GM19035 (cell line): ENCODE measurements around the gene BRD3.

ENCODE experiments used
- ATAC-seq: cut with Tn5 transposase; IDR thresholded peaks from one replicate; pipeline ENCODE4 v1.9.1; 2021; ENCODE audit not compliant: unreplicated experiment

The BRD3 gene

DNA sequence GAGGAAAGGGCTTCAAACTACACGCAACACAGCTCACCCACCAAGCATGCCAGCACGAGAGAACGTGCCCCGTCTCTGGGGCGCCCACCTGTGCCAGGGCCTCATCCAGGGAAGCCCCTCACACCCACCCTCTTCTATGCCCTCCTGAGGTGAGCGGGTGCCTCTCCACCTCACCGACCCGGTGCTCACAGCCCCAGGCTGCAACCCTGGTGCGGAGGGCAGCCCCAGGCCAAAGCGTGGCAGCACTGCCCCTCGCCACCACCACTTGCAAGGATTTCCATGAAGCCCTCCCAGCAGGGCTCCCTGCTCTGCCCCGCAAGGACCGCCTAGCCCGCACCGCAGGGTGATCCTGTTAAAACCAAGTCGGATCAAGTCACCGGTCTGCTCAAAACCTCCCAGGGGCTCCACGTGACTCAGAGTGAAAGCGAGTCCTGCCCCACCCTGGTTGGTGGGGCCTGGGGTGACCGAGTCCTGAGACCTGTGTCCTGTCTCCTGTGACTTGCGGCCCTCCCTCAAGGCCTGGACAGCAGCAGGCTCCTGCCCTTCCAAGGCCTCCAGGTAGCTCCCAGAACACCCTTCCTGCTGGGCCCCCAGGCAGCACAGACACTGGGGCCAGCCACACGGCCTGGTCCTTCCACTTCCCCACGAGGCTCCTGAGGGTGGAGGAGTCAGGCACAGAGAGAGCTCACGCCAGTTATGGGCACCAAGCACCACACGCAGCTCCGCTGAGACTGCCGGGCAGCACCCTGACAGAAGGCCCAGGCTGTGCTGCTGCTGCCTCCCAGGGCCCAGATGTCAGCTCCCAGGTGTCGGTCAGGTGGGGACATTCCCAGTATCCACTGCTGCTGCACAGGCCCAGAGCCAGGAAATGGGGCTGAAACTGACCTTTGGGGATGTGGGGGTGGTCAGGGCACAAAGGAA lies 12.7 kb downstream of the BRD3 start:
- no peak for ATAC-seq

DNA sequence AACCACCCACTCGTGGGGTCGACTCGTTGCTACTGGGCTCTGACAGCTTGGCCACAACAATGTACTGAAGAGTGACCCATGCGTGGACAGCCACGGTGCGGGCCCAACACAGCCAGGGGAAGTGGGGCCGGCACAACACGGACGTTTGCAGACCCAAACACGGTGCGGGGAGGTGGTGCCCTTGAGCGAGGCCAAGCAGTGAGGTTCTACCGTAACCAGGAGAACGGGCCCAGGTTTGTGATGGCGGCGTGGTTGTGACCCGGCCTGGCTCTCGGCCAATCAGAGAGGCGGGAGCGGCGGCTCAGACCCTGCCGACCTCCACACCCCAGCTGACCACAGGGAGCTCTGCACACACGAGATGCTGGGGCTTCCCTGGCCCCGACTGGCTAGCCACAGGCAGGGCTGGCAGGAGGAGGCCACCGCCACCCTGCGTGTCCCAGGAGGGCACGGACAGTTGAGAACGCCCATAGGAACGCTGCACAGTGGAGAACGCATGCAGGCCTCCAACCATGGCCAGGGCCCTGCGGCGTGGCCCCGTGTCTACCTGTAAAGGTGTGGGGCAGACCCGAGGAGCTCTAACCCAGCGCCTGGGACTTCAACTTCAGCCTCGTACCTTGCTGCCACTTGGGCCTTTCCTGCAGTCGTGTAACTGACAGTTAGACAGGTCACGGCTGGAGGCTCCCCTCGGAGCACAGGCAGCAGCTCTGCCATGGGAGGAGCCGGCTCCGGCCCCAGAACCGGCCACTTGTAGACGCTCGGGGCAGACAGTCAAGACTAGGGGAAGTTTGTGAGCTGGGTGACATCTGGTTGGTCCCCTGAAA lies 13.7 kb downstream of the BRD3 start:
- ATAC-seq, result no peak

DNA sequence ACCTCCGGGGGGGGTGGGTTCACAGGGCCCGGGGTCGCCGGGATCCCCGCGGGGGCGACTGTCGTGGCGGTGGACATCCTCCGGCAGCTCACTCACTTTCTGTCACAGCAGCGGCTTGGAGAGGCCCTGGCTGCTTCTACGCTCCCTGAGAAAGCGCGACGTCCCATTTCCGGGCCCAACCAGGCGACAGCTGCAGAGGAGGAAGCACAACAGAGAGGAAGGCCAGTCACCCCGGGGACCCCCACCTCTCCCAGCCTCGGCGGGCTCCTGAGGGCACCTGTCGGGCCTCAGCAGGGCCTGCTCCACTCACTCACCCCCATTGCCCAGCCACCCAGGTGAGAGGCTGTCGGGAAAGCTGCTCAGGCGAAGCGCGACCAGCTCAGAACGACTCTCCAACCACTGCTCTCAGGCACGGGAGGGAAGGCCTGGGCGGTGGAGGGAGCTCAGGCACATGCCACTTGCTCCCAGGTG lies 14.4 kb downstream of the BRD3 start:
- no peak for ATAC-seq

DNA sequence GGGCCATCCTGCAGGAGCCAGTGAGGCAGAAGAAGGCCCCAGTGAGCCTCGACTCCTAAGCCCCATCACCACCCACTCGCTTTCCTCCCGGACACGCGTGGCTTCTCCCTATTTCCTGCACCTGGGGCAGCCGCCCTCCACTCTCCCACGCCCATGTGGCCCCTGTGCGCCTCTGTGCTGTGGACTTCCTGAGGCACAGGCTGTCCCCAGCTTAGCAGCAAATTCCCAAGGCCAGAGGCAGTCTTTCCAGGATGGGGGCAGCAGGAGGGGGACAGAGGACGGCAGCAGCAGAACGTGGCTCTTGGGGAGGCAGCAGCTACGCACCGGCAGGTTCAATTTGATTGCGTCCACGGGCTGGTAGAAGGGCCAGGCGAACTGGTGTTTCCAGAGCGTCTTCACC lies 14.9 kb downstream of the BRD3 start:
- ATAC-seq, result no peak

DNA sequence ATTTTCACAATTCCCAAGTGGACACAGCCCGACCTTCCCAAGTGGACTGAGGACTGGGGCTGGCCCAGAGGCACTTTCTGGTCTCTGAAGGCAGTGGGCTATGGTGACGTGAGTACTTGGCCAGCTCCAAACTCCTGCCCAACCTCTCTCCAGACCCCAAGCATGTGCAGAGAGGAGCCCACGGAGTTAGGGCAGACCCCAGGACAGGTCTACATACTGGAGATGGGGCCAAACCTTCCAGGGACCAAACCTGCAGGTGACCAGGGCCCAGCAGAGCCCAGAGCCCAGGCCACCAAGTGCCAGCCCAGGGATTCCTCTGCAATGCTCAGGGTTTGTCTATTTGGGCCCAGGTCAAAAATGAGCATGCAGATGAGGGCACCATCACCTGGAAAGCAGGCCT lies 15.3 kb downstream of the BRD3 start:
- no peak for ATAC-seq

DNA sequence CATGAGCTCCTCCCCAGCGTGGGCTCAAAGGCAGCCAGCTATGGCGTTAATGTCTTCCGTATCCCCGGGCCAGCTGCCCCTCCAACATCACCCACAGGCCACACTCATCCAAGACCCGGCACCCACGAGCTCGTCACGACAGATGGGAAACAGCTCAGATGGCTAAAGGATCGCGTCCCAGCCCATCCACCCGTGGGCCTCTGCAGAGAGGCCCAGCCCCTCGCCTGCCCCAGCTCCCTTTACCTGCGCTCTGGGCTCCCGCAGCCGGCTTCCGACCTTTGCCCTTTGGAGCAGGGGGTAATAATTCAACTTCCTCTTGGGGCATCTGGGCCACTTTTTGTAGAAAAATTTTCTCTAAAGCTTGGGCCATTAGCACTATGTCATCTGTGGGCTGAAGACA lies 16.5 kb downstream of the BRD3 start:
- no peak for ATAC-seq

DNA sequence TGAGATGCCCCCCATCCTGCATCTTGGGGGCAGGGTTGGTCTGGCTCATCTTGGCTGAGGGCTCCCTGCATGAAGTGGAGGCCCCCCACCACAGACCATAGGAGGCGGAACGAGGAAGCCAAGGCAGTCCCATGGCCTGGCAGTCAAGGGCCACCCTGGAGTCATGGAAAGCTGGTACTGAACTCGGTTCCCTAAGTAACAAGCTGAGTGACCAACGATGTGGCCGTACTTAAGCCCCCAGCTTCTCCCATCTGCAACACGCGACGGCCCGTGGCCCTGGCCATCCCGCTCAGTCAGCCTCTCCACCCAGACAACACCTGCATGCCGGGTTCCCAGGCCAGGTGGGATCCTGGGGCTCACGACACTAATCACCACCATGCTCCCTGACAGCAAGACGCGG lies 17.1 kb downstream of the BRD3 start:
- ATAC-seq, result no peak

DNA sequence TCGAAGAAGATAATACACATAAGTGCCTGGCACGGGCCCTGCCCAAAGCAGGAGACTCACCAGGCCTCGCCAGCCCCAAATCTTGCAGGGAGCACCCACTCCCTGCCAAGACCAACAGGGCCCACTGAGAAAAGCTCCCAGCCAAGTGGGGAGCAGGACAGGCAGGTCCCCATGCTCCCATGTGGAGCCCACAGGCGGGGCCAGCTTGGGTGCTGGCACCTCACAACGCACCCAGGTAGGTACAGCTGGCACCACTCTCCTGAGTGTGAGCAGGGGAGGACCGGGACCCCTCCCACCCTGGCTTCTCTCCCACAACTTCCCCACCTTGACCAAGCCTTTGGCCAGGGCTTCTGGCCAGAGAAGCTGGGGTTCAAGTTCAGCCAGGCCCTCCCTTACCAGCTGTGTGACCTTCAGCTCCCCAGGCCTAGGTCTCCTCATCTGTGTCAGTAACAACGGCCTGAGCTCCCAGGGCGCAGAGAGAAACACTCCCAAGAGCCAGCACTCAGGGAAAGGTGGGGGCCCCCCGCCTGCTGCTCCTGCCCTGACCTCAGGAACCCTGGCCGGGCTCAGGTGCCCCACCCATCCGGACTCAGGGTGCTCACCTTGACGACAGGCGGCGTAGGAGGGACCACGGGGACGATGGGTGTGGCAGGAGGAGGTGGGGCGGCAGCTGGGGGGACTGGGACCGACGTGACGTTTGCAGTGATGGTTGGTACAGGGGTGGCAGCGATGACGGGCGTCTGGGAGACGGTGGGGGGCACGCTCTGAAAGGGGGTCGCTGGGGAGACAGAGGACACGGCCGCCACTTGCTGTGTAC lies 17.8 kb downstream of the BRD3 start:
- ATAC-seq, result no peak

DNA sequence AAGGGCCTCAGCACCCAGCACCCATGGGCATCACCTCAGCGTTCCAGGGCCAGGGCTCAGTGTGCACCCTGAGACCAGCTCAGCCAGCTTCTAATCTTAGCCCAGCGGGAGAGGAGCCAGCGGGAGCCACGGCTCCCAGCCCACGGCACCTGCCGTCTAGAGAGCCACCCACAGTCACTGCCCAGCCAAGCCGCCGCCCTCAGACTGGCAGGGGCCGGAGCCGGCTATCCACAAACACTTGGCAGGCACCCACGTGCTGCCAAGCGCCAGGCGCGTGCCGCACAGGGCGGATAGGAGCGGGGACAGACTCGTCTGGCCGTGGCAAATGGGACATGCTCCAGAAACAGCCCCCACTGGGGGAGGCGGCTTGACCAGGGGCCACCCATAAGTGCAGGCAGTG lies 18.6 kb downstream of the BRD3 start:
- ATAC-seq, result no peak

DNA sequence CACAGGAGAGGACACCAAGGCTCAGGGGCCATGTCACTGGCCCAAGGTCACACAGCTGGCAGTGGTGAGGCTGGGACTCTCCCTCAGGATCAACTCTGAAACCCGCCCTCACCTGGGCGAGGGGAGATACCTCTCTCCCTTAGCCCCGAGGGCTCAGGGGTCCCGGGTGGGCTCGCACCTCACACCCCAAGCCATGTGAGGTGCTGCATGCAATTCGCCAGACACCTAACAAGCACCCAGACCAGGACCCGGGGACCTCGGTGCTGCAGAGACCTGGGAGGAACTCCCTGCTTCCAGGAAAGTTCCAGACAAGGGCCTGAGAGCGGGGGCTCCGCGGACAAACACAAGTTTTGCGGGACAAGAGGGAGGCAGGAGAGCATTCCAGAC lies 19.3 kb downstream of the BRD3 start:
- no peak for ATAC-seq

DNA sequence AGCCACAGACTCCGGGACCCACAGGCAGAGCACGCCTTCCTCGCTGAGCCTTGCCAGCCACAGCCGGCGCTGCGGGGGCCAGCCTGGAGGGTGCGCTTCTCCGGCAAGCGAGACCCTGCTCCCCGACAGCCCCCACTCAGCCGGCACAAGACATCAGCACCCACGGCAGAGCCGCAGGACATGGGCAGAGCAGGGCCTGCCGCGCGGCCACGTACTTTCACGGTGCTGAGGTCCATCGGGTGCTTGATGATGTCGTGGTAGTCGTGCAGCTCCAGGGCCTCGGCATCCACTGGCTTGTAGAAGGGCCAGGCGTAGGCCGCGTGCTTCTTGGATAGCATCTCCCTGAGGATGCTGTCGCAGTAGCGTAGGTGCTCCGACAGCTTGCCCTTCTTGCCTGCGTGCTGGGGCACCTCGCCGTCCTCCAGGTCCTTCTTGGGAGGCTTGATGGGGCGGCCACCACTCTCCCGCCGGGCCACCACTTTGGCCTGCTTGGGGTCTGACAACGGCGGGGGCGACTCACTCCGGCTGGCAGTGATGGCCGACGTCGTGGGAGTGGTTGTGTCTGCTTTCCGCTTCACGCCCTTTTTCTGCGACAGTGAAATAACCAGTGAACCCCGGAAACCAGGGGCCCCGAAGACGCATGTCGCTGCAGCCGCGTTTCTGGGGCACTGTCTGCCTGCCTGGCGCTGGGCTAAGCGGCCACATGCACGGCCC lies 19.8 kb downstream of the BRD3 start:
- ATAC-seq, result no peak

DNA sequence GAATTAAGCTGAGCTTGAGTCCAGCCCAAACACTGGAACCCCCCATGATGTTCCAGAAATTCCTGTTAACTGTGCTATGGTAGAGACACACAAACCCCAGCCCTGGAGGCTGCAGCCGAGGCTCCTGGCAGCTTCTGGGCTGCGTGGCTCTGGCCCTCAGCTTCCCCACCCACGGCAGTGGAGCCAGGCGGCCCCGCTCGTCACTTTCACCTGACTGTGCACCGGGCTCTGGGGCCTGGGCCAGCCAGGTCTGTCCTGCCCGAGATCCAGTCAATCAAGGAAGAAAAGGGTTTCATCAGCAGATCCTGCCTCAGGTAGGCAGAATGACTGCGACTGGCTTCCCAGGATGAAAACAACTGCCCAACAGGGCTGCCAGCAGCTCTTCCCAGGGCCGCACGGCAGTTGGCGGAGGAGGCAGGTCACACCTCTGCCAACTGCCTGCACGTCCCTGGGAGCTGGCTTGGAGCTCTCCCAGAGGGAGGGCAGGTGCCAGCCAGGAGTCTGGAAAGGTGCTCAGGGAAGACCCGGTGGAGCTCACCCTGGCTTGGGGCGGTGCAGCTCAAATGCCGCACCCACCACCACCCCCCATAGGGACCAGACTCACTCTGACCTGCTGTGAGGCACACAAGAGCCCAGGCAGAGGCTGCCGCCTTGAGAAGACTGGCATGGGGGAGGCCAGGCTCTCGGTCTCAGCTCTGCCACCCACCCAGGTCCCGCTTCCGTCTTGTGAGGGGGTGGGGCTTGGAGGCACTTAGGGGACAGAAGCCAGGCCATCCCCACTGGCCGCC lies 20.7 kb downstream of the BRD3 start:
- no peak for ATAC-seq

DNA sequence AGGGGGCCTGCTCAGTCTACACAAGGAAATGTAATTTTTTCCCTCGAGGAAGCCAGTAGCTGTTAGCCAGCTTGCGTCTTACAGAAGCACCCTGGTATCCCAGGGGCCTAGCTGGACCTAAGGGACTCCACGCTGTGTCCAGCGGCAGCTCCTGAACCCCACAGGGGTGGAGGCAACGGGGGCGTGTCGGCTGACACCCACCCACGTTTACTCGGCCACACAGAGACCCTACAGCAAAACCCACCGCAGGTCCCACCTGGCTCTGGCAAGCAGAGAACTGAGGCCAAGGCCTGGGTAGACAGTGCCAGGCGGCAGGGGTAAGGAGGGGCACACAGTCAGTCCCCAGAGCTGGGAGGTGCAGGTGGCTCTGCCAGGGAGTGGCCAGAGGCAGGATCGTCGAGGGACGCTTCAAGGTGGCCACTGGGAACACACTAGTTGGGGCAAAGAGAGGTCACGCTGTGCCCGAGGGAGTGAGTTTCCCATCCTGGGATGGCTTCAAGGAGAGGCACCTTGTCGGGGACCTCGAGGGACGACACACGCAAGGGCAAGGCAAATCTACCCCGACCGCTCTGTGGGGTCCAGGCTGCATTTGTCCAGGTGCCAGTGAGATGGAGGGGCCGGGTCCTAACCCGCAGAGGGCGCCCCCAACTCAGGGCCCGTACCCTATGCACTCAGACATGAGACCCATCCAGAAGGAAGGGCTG lies 21.8 kb downstream of the BRD3 start:
- ATAC-seq, result no peak

DNA sequence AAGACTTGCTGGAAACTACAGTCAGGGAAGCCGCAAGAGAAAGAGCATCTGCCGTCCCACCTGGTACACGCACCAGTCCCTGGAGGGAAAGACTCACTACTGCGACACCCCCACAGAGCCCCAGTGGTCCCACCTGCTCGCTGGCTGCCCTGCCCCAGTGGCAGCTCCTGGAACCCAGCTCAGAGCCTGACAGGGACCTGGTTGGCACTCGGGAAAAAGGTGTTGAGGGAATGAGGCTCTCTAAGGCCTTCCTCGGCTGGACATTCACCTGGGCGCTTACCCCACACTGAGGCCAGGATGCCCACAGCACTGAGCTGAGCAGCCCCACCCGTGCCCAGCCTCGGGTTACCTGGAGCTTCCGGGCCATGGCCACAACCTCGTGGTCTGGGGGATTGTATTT lies 22.9 kb downstream of the BRD3 start:
- ATAC-seq, result no peak

DNA sequence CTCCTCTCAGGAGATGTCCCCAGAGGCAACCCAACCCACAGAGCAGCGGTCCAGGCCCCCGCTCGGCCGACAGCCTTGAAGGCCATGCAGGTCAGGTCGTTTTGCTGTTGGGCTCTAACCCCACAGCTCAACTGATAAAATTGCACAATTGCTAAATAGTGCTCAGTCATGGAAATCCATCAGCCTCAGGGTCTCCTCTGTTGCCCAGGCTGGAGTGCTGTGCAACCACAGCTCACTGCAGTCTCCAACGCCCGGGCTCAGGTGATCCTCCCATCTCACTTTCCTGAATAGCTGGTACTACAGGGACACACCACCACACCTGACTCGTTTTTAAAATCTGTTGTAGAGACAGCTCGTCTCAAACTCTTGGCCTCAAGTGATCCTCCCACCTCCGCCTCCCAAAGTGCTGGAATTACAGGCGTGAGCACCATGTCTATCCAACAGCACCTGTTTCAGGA lies 24.3 kb downstream of the BRD3 start:
- no peak for ATAC-seq

DNA sequence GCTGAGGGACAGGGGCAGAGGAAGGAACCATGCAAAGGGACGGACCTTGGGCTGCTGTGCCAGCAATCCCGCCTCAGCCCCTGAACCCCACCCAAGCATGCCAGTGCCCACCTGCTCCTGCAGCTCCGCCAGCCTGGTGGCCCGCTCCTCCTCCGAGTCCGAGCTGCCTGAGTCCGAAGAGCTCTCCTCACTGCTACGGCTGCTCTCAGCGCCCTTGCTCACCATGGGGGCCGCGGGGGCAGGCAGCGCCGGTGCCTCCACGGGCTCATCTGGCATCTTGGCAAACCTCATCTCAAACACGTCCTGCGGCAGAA lies 26.2 kb downstream of the BRD3 start:
- no peak for ATAC-seq

DNA sequence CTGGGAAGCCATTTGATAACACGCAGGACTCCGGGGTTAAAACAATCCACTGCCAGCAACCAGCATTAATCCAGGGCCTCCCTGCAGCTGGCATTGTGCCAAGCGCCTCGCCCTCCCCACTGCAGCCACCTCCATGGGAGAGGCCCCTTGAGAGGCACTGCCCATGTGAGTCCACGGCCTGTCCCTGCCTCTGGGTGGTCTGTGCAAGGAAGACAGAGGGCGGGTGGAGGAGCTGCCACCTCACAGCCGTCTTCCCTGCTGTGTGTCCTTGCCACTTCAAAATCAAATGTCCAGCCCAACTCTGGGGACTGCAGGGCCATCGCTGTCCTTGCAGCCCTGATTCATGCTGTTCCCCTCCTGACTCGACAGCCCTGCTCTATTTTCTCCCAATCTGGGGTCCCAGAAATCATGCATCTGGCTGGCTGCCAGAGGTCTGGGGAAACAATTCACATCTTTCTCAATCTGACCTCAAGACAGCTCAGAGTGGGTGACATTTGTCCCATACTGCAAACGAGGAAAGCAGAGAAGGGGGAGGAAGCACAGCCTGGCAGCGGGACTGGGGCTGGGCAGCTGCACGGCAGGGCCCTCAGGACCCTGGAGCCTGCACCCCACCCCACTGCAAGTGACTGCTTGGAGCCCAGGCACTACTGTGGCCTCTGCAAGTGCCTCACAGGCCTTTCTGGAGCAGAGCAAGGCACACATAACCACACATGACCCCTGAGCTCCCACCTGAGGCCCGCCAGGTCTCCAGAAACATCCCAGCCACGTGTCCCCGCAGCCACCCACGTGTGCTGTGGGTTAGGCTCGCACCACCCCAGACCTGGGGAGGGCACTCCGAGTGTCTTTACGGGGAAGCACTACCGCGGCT lies 26.8 kb downstream of the BRD3 start:
- no peak for ATAC-seq

DNA sequence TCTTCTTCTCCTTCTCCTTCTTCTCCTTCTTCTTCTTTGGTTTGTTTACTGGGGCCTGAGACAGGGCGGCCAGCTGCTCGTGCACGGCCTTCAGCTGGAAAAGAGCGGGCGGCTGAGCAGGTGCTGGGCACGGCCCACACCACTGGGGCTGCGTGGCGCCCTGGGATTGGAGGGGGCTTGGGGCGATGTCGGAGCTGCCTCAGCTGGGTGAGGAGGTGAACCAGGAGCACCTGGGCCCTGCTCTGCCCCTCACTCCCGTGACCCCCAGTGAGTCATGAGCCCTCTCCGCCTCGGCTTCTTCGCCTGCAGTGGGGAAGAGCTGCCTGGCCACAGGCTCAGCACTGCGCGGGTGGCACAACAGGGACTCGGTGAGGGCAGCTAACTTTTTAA lies 27.7 kb downstream of the BRD3 start:
- ATAC-seq, result no peak
